GM12874 (cell line): ENCODE results near the gene MTSS2.

Experiments used
- CTCF ChIP-seq: IDR thresholded peaks from 2 replicates; pipeline ENCODE4 v1.5.1; 2011; ENCODE audit warnings: low read depth, mild to moderate bottlenecking, control low read depth, low read length, moderate library complexity; ENCODE audit not compliant: insufficient read depth

The MTSS2 gene

GRCh38 chr16:70712942-70713341 is 27.1 kb upstream of the MTSS2 start:
- TF ChIP-seq CTCF = no peak

GRCh38 chr16:70712359-70712758 is 26.5 kb upstream of the MTSS2 start:
- TF ChIP-seq CTCF = no peak

DNA sequence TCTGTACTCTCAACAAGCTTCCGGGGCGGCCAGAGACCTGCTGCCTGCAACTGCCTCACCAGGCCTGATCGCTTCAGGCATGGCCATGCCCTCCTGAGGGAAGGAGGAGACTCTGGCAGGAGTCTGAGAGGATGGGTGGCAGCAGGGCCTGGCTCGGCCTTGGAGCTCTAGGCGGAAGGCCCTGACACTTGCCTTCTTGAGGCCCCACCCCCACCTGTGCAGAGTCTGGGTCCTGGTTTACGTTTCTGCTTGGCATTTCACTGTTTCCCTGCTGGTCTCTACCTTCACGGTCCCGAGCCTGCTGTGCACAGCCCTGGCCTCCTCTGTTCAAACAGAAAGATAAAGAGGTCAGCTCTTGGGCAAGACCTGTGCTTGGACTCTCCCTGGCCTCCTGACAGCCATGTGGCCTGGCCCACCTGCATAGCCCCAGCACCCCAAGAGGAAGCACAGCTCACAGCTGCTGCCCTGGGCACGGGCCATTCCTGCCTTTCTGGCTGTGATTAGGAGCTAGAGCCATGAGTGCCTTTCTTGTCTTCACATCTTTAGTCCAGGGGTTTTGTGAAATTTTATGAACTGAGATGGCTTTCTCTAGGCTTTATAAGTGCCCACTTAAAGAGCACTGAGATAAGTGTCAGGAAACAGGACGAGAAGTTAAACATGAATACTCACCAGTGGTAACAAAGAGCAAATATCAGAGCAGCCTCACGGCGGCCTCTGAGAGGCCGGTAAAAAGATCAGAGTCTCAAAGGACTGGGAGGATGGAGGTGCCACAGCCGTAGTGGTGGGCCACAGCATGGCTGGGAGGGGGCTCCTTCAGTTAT is 25.6 kb upstream of the MTSS2 start:
- TF ChIP-seq CTCF = no peak

DNA sequence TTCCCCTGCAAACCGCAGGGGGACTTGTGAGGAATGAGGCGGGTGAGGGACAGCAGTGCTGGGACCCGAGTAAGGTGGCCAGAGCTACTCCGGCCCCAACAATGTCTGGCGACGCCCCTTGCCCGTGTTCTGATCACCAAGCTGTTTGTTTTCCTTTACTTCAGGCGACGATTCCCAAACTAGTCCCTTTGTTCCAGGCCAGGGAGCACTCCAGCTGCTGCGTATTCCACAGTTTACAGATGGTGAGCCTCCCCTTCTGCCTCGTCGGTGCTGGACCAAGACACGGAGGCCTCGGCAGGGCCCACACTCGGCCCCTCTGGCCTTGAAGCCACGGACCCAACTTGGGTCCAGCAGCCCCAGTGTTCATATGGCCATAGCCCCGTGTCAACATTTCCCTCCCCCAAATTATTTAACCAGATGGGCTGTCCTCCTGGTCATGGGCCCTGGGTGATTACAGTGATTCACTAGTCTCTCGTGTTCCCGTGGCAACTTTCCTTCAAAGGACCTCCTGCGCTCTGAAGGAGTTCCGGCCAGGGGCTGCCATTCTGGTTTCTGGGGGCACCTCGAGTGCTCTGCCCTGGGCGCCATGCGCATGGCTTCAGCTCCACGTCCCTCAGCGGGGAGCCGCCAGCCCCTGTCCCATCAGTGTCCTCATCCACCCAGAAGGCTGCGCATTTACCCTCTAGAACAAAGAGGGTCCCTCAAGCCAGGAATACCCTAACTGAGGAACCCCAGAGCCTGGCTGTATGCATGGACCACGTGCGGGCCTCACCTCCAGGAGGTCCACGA is 24.8 kb upstream of the MTSS2 start:
- no peak for TF ChIP-seq CTCF

DNA sequence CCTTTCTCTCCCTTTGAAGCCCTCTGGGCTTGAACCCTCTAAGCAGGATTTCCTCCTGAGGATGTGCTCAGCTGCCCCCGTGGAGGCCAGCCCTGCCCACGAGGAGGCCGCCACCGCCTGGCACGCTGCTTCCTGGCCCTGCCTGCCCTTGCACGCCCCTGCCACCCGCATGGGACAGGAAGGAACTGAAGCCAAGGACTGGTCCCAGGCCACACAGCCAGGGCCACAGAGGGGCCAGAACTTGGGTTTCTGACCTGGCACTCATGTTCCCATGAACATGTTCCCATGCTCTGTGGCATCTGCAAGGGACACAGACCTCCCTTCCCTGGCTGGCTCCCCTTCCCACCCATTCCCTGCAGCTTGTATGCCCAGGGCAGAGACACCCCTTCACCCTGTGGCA is 24.1 kb upstream of the MTSS2 start:
- TF ChIP-seq CTCF = no peak

DNA sequence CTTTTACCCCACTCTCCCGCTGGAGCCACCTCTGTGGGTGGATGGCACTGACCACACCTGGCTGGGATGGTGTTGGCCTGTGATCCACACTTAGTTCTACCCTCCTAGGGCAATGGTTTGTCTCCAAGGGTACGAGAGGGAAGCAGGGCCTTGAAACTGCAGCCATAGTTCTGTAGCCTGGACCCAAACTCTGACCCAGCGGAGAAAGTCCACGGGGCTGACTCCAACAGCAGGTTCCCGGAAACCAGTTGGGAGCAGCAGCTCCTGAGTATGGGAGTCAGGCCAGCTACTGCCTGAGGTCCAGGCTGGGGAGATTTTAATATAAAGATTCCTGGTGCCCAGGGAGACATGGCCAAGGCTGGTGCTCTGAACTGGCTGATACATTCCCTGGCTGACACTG is 23.6 kb upstream of the MTSS2 start:
- TF ChIP-seq CTCF = no peak

- no peak for TF ChIP-seq CTCF
Observed at GRCh38 chr16:70708366-70709246, 22.8 kb upstream of the MTSS2 start.
